Keratinocyte (primary cell): ENCODE results near the gene SEMA3C. TPM values are rescaled to one million over a fixed set of nuclear protein-coding genes. Genes with fewer than 3 reads are reported as not detected.

ENCODE experiments used
- DNase-seq: peaks from one replicate; pipeline ENCODE4 v3.0.0-alpha.2; 2011; ENCODE audit warnings: low read depth, missing footprints, low spot score
- FAIRE-seq: peaks from 2 replicates; lab custom pipeline; 2011; peaks lifted over from hg19 to GRCh38; lab: Jason Lieb, UNC
- H2AFZ ChIP-seq: 2 replicates; pipeline ENCODE4 v1.6.0; 2012; ENCODE audit warnings: low read length, control low read depth, inconsistent platforms; ENCODE audit not compliant: control insufficient read depth
- H3K27ac ChIP-seq: 2 replicates; pipeline ENCODE4 v1.5.1; 2011; ENCODE audit warnings: low read length; ENCODE audit not compliant: control insufficient read depth, insufficient read depth
- H3K27me3 ChIP-seq: 3 replicates; pipeline ENCODE4 v1.6.0; 2011; ENCODE audit warnings: low read length; ENCODE audit not compliant: control insufficient read depth, insufficient read depth; ENCODE audit errors: extremely low read depth
- H3K36me3 ChIP-seq, 2 experiments: 2 replicates in 1 of 2; 3 replicates in 1 of 2; pipeline ENCODE4 v1.5.1; 2011; ENCODE audit warnings: low read length in 2 of 2, mild to moderate bottlenecking in 1 of 2; ENCODE audit not compliant: control insufficient read depth in 2 of 2, insufficient read depth in 2 of 2; ENCODE audit errors: extremely low read depth in 1 of 2
- H3K4me1 ChIP-seq: 3 replicates; pipeline ENCODE4 v1.5.1; 2011; ENCODE audit warnings: low read length; ENCODE audit not compliant: control insufficient read depth, insufficient read depth; ENCODE audit errors: extremely low read depth
- H3K4me2 ChIP-seq: 3 replicates; pipeline ENCODE4 v1.6.0; 2011; ENCODE audit warnings: low read depth, low read length; ENCODE audit not compliant: control insufficient read depth, insufficient read depth; ENCODE audit errors: extremely low read depth
- H3K4me3 ChIP-seq, 3 experiments: fragments of 200-600 bp in 1 of 3; sonication (generic) in 1 of 3; 2 replicates in 2 of 3; 3 replicates in 1 of 3; pipeline ENCODE4 v1.5.1; 2011 to 2016; ENCODE audit warnings: low read length in 3 of 3, mild to moderate bottlenecking in 3 of 3, control low read depth in 2 of 3, inconsistent platforms in 1 of 3, low read depth in 1 of 3, mixed read lengths in 1 of 3, mixed run types in 1 of 3, moderate library complexity in 1 of 3; ENCODE audit not compliant: control insufficient read depth in 2 of 3, insufficient read depth in 2 of 3; ENCODE audit errors: extremely low read depth in 1 of 3
- H3K79me2 ChIP-seq: 2 replicates; pipeline ENCODE4 v1.6.0; 2012; ENCODE audit warnings: low read length; ENCODE audit not compliant: control insufficient read depth, insufficient read depth
- H3K9ac ChIP-seq: 3 replicates; pipeline ENCODE4 v1.6.0; 2011; ENCODE audit warnings: low read length; ENCODE audit not compliant: control insufficient read depth, insufficient read depth; ENCODE audit errors: extremely low read depth
- H3K9me1 ChIP-seq: 3 replicates; pipeline ENCODE4 v1.6.0; 2011; ENCODE audit warnings: low read length; ENCODE audit not compliant: control insufficient read depth, insufficient read depth; ENCODE audit errors: extremely low read depth
- H3K9me3 ChIP-seq: 2 replicates; pipeline ENCODE4 v1.5.1; 2012; ENCODE audit warnings: low read depth, low read length; ENCODE audit not compliant: control insufficient read depth
- H4K20me1 ChIP-seq: 3 replicates; pipeline ENCODE4 v1.6.0; 2011; ENCODE audit warnings: low read length; ENCODE audit not compliant: control insufficient read depth, insufficient read depth; ENCODE audit errors: extremely low read depth
- EZH2 ChIP-seq: IDR thresholded peaks from one replicate; pipeline ENCODE4 v1.6.1; 2012; ENCODE audit warnings: inconsistent platforms, mild to moderate bottlenecking, low read length, moderate library complexity
- dilution Hi-C: fragments of 300-500 bp; cut with MboI; formaldehyde crosslinking; loops from one replicate; pipeline ENCODE4 v1.7.0; 2020; ENCODE audit warnings: low sequenced_read_pairs; ENCODE audit not compliant: extremely low pct_ligation_motif_present
- polyA plus RNA-seq, 5 experiments: library from polyadenylated mRNA; depleted of rRNA in 3 of 5; stranded (reverse) in 3 of 5; stranded (forward) in 1 of 5; unstranded in 1 of 5; fragments of >200 nt; gene quantifications; 1 replicate in 1 of 5; 2 replicates in 3 of 5; 3 replicates in 1 of 5; pipeline versions ENCODE4 v1.2.1 to v1.2.3, GENCODE V29; 2011 to 2012; ENCODE audit warnings: missing spikeins in 2 of 5, low read depth in 1 of 5, low replicate concordance in 1 of 5
- TF ChIP-seq, protein P1 (sequence below), 3 experiments: IDR thresholded peaks in 1 of 3; conservative IDR thresholded peaks in 1 of 3; optimal IDR thresholded peaks in 1 of 3; 2 replicates in 2 of 3; 3 replicates in 1 of 3; pipeline versions ENCODE3 to v1.5.1; 2011; ENCODE audit warnings: low read length in 3 of 3, mild to moderate bottlenecking in 3 of 3, moderate library complexity in 2 of 3, control low read depth in 1 of 3, inconsistent platforms in 1 of 3; ENCODE audit not compliant: insufficient read depth in 2 of 3; ENCODE audit errors: extremely low read depth in 1 of 3

The SEMA3C gene
- polyA plus RNA-seq, 1 donor (not counting 4 experiments of a cell fraction or from before 2014, with no cell fraction given), result 142 TPM

GRCh38 chr7:80940539-80941207, 21.8 kb upstream of the SEMA3C start:
- DNase-seq (peak; percentile 76), FAIRE-seq (peak; percentile 92)
- peak overlapping the region; percentile 64 for H3K4me2 ChIP-seq
- H3K4me1 ChIP-seq, result peaks cover 36% of the 10 kb centered on the region
- H3K9me3 ChIP-seq, result no peaks in the 10 kb centered on the region
- H3K36me3 ChIP-seq, result no peaks in the 10 kb centered on the region
- peak overlapping the region in 2 of 3 experiments; percentile 16 to 21 for H3K4me3 ChIP-seq
- dilution Hi-C loops, result no loop called here
- no peaks in the 10 kb centered on the region for H3K9me1 ChIP-seq
- peak overlapping the region; percentile 56 for H3K9ac ChIP-seq
- H2AFZ ChIP-seq, result no peak overlapping the region
- no peak for TF ChIP-seq EZH2
- TF ChIP-seq, protein P1, sequence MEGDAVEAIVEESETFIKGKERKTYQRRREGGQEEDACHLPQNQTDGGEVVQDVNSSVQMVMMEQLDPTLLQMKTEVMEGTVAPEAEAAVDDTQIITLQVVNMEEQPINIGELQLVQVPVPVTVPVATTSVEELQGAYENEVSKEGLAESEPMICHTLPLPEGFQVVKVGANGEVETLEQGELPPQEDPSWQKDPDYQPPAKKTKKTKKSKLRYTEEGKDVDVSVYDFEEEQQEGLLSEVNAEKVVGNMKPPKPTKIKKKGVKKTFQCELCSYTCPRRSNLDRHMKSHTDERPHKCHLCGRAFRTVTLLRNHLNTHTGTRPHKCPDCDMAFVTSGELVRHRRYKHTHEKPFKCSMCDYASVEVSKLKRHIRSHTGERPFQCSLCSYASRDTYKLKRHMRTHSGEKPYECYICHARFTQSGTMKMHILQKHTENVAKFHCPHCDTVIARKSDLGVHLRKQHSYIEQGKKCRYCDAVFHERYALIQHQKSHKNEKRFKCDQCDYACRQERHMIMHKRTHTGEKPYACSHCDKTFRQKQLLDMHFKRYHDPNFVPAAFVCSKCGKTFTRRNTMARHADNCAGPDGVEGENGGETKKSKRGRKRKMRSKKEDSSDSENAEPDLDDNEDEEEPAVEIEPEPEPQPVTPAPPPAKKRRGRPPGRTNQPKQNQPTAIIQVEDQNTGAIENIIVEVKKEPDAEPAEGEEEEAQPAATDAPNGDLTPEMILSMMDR (optimal IDR thresholded peaks at IDR 0.05 in 1 of 3, IDR thresholded peaks at IDR 0.05 in 1 of 3, conservative IDR thresholded peaks at IDR 0.05 in 1 of 3; ENCODE audit: extremely low read depth in 1 of 3, insufficient read depth in 2 of 3, low read length in 3 of 3), result no peak
- no peaks in the 10 kb centered on the region for H3K79me2 ChIP-seq
- no peaks in the 10 kb centered on the region for H4K20me1 ChIP-seq
- peak overlapping the region; percentile 98 for H3K27ac ChIP-seq
- no peaks in the 10 kb centered on the region for H3K27me3 ChIP-seq

DNA sequence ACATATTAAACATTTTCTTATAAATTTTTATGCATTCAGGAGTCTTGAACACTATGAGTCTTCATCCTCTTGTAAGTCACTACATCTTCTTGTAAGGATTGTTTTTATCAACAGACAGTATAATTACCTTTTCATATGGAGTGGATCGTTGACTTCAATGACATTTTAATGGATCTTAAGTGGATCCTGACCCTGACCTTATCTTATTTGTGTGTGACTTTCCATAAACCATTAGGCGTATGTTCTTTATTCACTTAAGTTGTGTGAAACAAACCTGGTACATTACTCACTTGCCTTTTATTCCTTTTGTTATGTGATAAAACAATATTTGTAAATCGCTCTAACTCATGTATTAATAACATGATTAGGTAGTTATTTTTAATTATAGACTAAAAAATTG, 18.5 kb upstream of the SEMA3C start:
- H3K9me3 ChIP-seq, result no peaks in the 10 kb centered on the region
- H3K79me2 ChIP-seq, result no peaks in the 10 kb centered on the region
- H3K27me3 ChIP-seq, result no peaks in the 10 kb centered on the region
- no peak overlapping the region for H3K9ac ChIP-seq
- no peak overlapping the region for H3K4me3 ChIP-seq
- H3K9me1 ChIP-seq, result no peaks in the 10 kb centered on the region
- dilution Hi-C loops, result no loop called here
- H3K4me1 ChIP-seq, result peaks cover 24% of the 10 kb centered on the region
- no peak for DNase-seq
- H3K27ac ChIP-seq, result no peak overlapping the region
- no peak for FAIRE-seq
- H3K36me3 ChIP-seq, result no peaks in the 10 kb centered on the region
- H3K4me2 ChIP-seq, result no peak overlapping the region
- TF ChIP-seq, protein P1 (optimal IDR thresholded peaks at IDR 0.05 in 1 of 3, IDR thresholded peaks at IDR 0.05 in 1 of 3, conservative IDR thresholded peaks at IDR 0.05 in 1 of 3; ENCODE audit: extremely low read depth in 1 of 3, insufficient read depth in 2 of 3, low read length in 3 of 3), result no peak
- no peak for TF ChIP-seq EZH2
- H4K20me1 ChIP-seq, result no peaks in the 10 kb centered on the region
- no peak overlapping the region for H2AFZ ChIP-seq
